ENCODE data around the gene RNF169. TPM values are rescaled to one million over a fixed set of nuclear protein-coding genes. Genes with fewer than 3 reads are reported as not detected.

The RNF169 gene
- total RNA-seq, 1 experiment from 2014 or later: 13.0 TPM

DNA sequence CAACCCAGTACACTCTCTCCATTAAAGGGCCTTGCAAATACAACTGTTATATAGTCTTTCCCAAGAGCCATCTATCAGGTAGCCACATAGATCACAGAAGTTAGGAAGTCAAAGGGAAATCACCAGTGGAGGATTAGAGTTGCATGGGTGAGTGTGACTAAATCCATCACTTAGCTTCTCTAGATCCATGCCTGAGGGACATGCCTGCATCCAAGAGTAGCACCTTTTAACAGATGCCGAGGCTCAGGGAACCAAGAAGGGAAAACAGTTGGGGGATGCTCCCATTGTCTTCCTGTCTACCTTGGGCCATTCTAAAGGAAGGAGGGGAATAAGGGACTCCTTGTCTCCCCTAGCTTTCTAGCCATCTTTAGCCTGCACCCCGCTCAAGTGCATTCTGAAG lies 122.4 kb downstream of the RNF169 start:
- Histone ChIP-seq H2BK15ac (ENCODE audit: low read depth, low read length) (no peak overlapping the region), H2BK20ac (ENCODE audit: low read depth, low read length, poor library complexity, severe bottlenecking) (no peak overlapping the region), H3K23me2 (ENCODE audit: insufficient read length, low read depth, low read length, poor library complexity, severe bottlenecking) (no peaks in the 10 kb centered on the region), H4K20me1 (ENCODE audit: control insufficient read depth, insufficient read depth, insufficient read length) (no peaks in the 10 kb centered on the region), H3T11ph (ENCODE audit: low read length) (no peak overlapping the region), H2BK12ac (ENCODE audit: insufficient read length, low read depth, low read length) (no peak overlapping the region), H4K91ac (ENCODE audit: insufficient read length, low read depth, low read length) (no peak overlapping the region), H3K79me1 (ENCODE audit: insufficient read depth, low read depth, low read length, poor library complexity, severe bottlenecking) (no peaks in the 10 kb centered on the region), H4K5ac (ENCODE audit: insufficient read length, low read depth, low read length) (no peak overlapping the region), H4K8ac (replicated peaks; ENCODE audit: insufficient read length, low read depth, low read length) (no peak overlapping the region), H3K4ac (ENCODE audit: low read depth, low read length) (no peak overlapping the region), H3K56ac (ENCODE audit: insufficient read length, low read depth, low read length) (no peak overlapping the region), H3K18ac (ENCODE audit: insufficient read length, low read depth, low read length) (no peak overlapping the region), H3K4me1 (ENCODE audit: insufficient read depth, low read length) (no peaks in the 10 kb centered on the region), H3K4me2 (ENCODE audit: insufficient read depth, insufficient read length, low read length) (no peak overlapping the region), H2AK5ac (ENCODE audit: insufficient read length, low read length) (no peak overlapping the region), H2AFZ (ENCODE audit: low read length) (no peak overlapping the region), H2BK5ac (ENCODE audit: insufficient read length, low read length) (no peak overlapping the region), H3K79me2 (ENCODE audit: insufficient read depth, low read length) (no peaks in the 10 kb centered on the region), H3K27ac (ENCODE audit: insufficient read length, low read depth, low read length) (no peak overlapping the region), H3K14ac (ENCODE audit: insufficient read depth, low read length) (no peak overlapping the region), H3K27me3 (ENCODE audit: insufficient read depth, low read length) (no peaks in the 10 kb centered on the region), H2BK120ac (ENCODE audit: low read depth, low read length, poor library complexity, severe bottlenecking) (no peak overlapping the region), H3K9me3 (ENCODE audit: control insufficient read depth, low read depth, low read length) (peaks cover 44% of the 10 kb centered on the region), H3K23ac (ENCODE audit: insufficient read length, low read depth, low read length) (no peak overlapping the region), H3K9ac (ENCODE audit: extremely low read depth, insufficient read length, low read length) (no peak overlapping the region)
- TF ChIP-seq, protein P1, sequence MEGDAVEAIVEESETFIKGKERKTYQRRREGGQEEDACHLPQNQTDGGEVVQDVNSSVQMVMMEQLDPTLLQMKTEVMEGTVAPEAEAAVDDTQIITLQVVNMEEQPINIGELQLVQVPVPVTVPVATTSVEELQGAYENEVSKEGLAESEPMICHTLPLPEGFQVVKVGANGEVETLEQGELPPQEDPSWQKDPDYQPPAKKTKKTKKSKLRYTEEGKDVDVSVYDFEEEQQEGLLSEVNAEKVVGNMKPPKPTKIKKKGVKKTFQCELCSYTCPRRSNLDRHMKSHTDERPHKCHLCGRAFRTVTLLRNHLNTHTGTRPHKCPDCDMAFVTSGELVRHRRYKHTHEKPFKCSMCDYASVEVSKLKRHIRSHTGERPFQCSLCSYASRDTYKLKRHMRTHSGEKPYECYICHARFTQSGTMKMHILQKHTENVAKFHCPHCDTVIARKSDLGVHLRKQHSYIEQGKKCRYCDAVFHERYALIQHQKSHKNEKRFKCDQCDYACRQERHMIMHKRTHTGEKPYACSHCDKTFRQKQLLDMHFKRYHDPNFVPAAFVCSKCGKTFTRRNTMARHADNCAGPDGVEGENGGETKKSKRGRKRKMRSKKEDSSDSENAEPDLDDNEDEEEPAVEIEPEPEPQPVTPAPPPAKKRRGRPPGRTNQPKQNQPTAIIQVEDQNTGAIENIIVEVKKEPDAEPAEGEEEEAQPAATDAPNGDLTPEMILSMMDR (conservative IDR thresholded peaks at IDR 0.05): no peak
- Mint-ChIP-seq H3K9me3 (peaks cover 61 to 78% of the 10 kb centered on the region in 2 experiments), H3K27ac (no peak overlapping the region), H3K27me3 (ENCODE audit: low read depth) (no peaks in the 10 kb centered on the region), H3K4me1 (no peaks in the 10 kb centered on the region), H3K4me3 (no peak overlapping the region), H3K36me3 (ENCODE audit: insufficient read depth in 1 of 3, low read depth in 3 of 3) (peaks cover 74 to 89% (median 89%) of the 10 kb centered on the region in 3 experiments)
- no peak for DNase-seq
- no CpG with 5 or more reads among the region's 2 CpGs for WGBS (ENCODE audit: extremely low coverage, insufficient read length, low lambda C conversion rate)

All from H9 (cell line).